Calu3 (cell line): ENCODE data around the gene CLIP1. TPM values are rescaled to one million over a fixed set of nuclear protein-coding genes. Genes with fewer than 3 reads are reported as not detected.

ENCODE experiments used
- BruUV-seq: library from RNA; stranded (reverse); fragments of 400-500 nt; replicated peaks from 2 replicates; lab custom pipeline; 2021; lab: Mats Ljungman, UMichigan
- CTCF ChIA-PET: fragments of 300-600 bp; sonication (Branson Sonifier 250); formaldehyde crosslinking; loops from one replicate; lab custom pipeline; 2022; ENCODE audit warnings: antibody characterized with exemption; lab: Charles Lee
- DNase-seq: peaks from one replicate; pipeline ENCODE4 v3.0.0; 2022
- H3K27ac Mint-ChIP-seq: one replicate; pipeline ENCODE4 v1.8.0; 2022; ENCODE audit warnings: mixed read lengths; ENCODE audit not compliant: unreplicated experiment
- H3K27me3 Mint-ChIP-seq: one replicate; pipeline ENCODE4 v1.8.0; 2022; ENCODE audit warnings: mixed read lengths; ENCODE audit not compliant: unreplicated experiment
- H3K36me3 Mint-ChIP-seq: one replicate; pipeline ENCODE4 v1.8.0; 2022; ENCODE audit warnings: mild to moderate bottlenecking, moderate library complexity, mixed read lengths; ENCODE audit not compliant: insufficient read depth, unreplicated experiment
- H3K4me1 Mint-ChIP-seq: one replicate; pipeline ENCODE4 v1.8.0; 2022; ENCODE audit warnings: mild to moderate bottlenecking, low read depth, mixed read lengths; ENCODE audit not compliant: unreplicated experiment
- H3K4me3 Mint-ChIP-seq: one replicate; pipeline ENCODE4 v1.8.0; 2022; ENCODE audit warnings: mild to moderate bottlenecking, low read depth, moderate library complexity, mixed read lengths; ENCODE audit not compliant: unreplicated experiment
- H3K9me3 Mint-ChIP-seq: one replicate; pipeline ENCODE4 v1.8.0; 2022; ENCODE audit warnings: low read depth, mixed read lengths; ENCODE audit not compliant: unreplicated experiment
- CTCF ChIP-seq: fragments of 200-600 bp; IDR thresholded peaks from one replicate; pipeline ENCODE4 v1.8.0; 2022; ENCODE audit warnings: antibody characterized with exemption; ENCODE audit not compliant: unreplicated experiment
- intact Hi-C: fragments of 100-400 bp; cut with micrococcal nuclease; formaldehyde crosslinking; loops from one replicate; pipeline ENCODE4 v1.10.0; 2022; ENCODE audit not compliant: unreplicated experiment
- total RNA-seq: library from RNA; stranded (reverse); gene quantifications from 2 replicates; pipeline ENCODE4 v1.2.3, GENCODE V29; 2022

Gene CLIP1
- total RNA-seq, 1 experiment from 2014 or later = 95.3 TPM

- CTCF ChIA-PET = no interaction called here
- Mint-ChIP-seq H3K27ac (no peak overlapping the region), H3K27me3 (no peaks in the 10 kb centered on the region), H3K4me3 (no peak overlapping the region), H3K4me1 (no peaks in the 10 kb centered on the region), H3K9me3 (no peaks in the 10 kb centered on the region), H3K36me3 (peaks cover 33% of the 10 kb centered on the region)
- no peak for DNase-seq
- no peak for TF ChIP-seq CTCF
- intact Hi-C loops = no loop called here
- BruUV-seq = no TSS peak
Measured at GRCh38 chr12:122297494-122297893, 125.0 kb downstream of the CLIP1 start.

DNA sequence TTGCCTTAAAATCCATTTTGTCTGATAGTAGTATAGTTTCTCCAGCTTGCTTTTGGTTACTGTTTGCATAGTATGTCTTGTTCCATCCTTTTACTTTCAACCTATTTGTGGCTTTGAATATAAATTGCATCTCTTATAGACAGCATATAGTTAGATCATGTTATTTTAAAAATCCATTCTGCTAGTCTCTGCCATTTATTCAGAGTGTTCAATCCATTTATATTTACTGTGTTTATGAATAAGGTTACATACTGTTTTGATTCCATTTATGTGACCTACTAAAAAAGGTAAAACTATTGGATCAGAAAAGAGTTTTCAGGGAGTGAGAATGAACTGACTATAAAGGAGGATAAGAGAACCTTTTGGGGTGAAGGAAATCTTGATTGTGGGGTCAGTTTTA lies 126.6 kb downstream of the CLIP1 start:
- Mint-ChIP-seq H3K4me3 (no peak overlapping the region), H3K27me3 (no peaks in the 10 kb centered on the region), H3K36me3 (peaks cover 21% of the 10 kb centered on the region), H3K27ac (no peak overlapping the region), H3K9me3 (no peaks in the 10 kb centered on the region), H3K4me1 (no peaks in the 10 kb centered on the region)
- CTCF ChIA-PET = interaction anchor here (1.1 kb wide), 1 partner anchor 111 kb away, joined by 16 read pairs; no protein-coding TSS in a partner anchor
- TF ChIP-seq CTCF = no peak
- DNase-seq = no peak
- BruUV-seq = no TSS peak
- intact Hi-C loops = no loop called here

- BruUV-seq = no TSS peak
- Mint-ChIP-seq H3K4me3 (no peak overlapping the region), H3K4me1 (no peaks in the 10 kb centered on the region), H3K27ac (no peak overlapping the region), H3K27me3 (no peaks in the 10 kb centered on the region), H3K36me3 (peaks cover 4% of the 10 kb centered on the region), H3K9me3 (no peaks in the 10 kb centered on the region)
- TF ChIP-seq CTCF = no peak
- intact Hi-C loops = no loop called here
- DNase-seq = no peak
- CTCF ChIA-PET = no interaction called here
Measured at GRCh38 chr12:122293081-122293480, 129.4 kb downstream of the CLIP1 start.

- H3K4me3 Mint-ChIP-seq = no peak overlapping the region
- H3K27me3 Mint-ChIP-seq = no peaks in the 10 kb centered on the region
- H3K4me1 Mint-ChIP-seq = no peaks in the 10 kb centered on the region
- CTCF ChIA-PET = interaction anchor here (0.6 kb wide), 1 partner anchor 257 kb away, joined by 10 read pairs; no protein-coding TSS in a partner anchor
- TF ChIP-seq CTCF = no peak
- intact Hi-C loops = no loop called here
- no peaks in the 10 kb centered on the region for H3K9me3 Mint-ChIP-seq
- DNase-seq = no peak
- no TSS peak for BruUV-seq
- no peak overlapping the region for H3K27ac Mint-ChIP-seq
- no peaks in the 10 kb centered on the region for H3K36me3 Mint-ChIP-seq
Measured at GRCh38 chr12:122291431-122291830, 131.0 kb downstream of the CLIP1 start.
